SK-N-SH (cell line): ENCODE measurements around the gene ZC3H7A.
"Not testable (repeated sequence)": the region's sequence is repeated elsewhere in the genome, so short reads cannot be mapped to it uniquely, and the experiment has no call there.

ENCODE experiments used
- EZH2phosphoT487 ChIP-seq: fragments of 200-600 bp; sonication (generic); IDR thresholded peaks from 2 replicates; pipeline ENCODE4 v1.6.1; 2017; ENCODE audit warnings: low read depth, mixed run types, mild to moderate bottlenecking, antibody characterized with exemption, moderate library complexity, borderline replicate concordance
- GABPA ChIP-seq: IDR thresholded peaks from 2 replicates; pipeline ENCODE4 v1.4.0; 2012; ENCODE audit warnings: low read depth, mild to moderate bottlenecking
- GATA2 ChIP-seq: sonication (generic); formaldehyde crosslinking; IDR thresholded peaks from 2 replicates; pipeline ENCODE4 v1.5.0; 2020; ENCODE audit warnings: mild to moderate bottlenecking, missing genetic modification reagents
- MEF2A ChIP-seq: IDR thresholded peaks from 2 replicates; pipeline ENCODE4 v1.4.0; 2012; ENCODE audit warnings: low read depth, borderline replicate concordance
- MXI1 ChIP-seq: IDR thresholded peaks from 2 replicates; pipeline ENCODE4 v1.6.1; 2012; ENCODE audit warnings: mild to moderate bottlenecking, low read depth, low read length, improper control_type of control experiment
- POLR2AphosphoS5 ChIP-seq: IDR thresholded peaks from 2 replicates; pipeline ENCODE4 v1.6.1; 2012; ENCODE audit warnings: low read depth, low read length
- TAF1 ChIP-seq: IDR thresholded peaks from 2 replicates; pipeline ENCODE4 v1.6.1; 2012; ENCODE audit warnings: low read depth, mild to moderate bottlenecking, low read length, moderate library complexity, borderline replicate concordance
- TF ChIP-seq, protein P1 (sequence below): fragments of 200-600 bp; sonication (generic); IDR thresholded peaks from 2 replicates; pipeline ENCODE4 v1.6.1; 2017; ENCODE audit warnings: antibody characterized with exemption, mild to moderate bottlenecking, moderate library complexity
- TF ChIP-seq, protein P2 (sequence below): IDR thresholded peaks from 2 replicates; pipeline ENCODE4; 2012
- TF ChIP-seq, protein P3 (sequence below): IDR thresholded peaks from 2 replicates; pipeline ENCODE4 v1.4.0; 2012; ENCODE audit warnings: low read depth, borderline replicate concordance

DNA sequence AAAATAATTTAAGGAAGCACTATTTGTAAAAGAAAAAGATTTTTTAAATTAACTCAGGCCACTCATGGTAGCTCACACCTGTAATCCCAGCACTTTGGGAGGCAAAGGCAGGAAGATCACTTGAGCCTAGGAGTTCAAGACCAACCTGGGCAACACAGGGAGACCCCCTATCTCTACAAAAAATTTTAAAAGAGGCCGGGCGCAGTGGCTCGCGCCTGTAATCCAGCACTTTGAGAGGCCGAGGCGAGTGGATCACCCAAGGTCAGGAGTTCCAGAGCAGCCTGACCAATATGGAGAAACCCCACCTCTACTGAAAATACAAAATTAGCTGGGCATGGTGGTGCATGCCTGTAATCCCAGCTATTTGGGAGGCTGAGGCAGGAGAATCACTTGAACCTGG lies 12.7 kb downstream of the ZC3H7A start:
- TF ChIP-seq, protein P1, sequence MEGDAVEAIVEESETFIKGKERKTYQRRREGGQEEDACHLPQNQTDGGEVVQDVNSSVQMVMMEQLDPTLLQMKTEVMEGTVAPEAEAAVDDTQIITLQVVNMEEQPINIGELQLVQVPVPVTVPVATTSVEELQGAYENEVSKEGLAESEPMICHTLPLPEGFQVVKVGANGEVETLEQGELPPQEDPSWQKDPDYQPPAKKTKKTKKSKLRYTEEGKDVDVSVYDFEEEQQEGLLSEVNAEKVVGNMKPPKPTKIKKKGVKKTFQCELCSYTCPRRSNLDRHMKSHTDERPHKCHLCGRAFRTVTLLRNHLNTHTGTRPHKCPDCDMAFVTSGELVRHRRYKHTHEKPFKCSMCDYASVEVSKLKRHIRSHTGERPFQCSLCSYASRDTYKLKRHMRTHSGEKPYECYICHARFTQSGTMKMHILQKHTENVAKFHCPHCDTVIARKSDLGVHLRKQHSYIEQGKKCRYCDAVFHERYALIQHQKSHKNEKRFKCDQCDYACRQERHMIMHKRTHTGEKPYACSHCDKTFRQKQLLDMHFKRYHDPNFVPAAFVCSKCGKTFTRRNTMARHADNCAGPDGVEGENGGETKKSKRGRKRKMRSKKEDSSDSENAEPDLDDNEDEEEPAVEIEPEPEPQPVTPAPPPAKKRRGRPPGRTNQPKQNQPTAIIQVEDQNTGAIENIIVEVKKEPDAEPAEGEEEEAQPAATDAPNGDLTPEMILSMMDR = not testable (repeated sequence)
- not testable (repeated sequence) for TF ChIP-seq GABPA; TAF1; POLR2AphosphoS5; MEF2A; GATA2 (CRISPR knock-in tag); MXI1; EZH2phosphoT487
- TF ChIP-seq, protein P2, sequence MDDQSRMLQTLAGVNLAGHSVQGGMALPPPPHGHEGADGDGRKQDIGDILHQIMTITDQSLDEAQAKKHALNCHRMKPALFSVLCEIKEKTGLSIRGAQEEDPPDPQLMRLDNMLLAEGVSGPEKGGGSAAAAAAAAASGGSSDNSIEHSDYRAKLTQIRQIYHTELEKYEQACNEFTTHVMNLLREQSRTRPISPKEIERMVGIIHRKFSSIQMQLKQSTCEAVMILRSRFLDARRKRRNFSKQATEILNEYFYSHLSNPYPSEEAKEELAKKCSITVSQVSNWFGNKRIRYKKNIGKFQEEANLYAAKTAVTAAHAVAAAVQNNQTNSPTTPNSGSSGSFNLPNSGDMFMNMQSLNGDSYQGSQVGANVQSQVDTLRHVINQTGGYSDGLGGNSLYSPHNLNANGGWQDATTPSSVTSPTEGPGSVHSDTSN = not testable (repeated sequence)
- TF ChIP-seq, protein P3, sequence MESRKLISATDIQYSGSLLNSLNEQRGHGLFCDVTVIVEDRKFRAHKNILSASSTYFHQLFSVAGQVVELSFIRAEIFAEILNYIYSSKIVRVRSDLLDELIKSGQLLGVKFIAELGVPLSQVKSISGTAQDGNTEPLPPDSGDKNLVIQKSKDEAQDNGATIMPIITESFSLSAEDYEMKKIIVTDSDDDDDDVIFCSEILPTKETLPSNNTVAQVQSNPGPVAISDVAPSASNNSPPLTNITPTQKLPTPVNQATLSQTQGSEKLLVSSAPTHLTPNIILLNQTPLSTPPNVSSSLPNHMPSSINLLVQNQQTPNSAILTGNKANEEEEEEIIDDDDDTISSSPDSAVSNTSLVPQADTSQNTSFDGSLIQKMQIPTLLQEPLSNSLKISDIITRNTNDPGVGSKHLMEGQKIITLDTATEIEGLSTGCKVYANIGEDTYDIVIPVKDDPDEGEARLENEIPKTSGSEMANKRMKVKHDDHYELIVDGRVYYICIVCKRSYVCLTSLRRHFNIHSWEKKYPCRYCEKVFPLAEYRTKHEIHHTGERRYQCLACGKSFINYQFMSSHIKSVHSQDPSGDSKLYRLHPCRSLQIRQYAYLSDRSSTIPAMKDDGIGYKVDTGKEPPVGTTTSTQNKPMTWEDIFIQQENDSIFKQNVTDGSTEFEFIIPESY = not testable (repeated sequence)
